Measurements from ENCODE around the gene HHATL.

Gene HHATL

GRCh38 chr3:42683875-42684598, 18.6 kb downstream of the HHATL start:
- no peak for FAIRE-seq

- no peak for FAIRE-seq
Observed at GRCh38 chr3:42682301-42683070, 20.1 kb downstream of the HHATL start.

GRCh38 chr3:42681361-42682038, 21.1 kb downstream of the HHATL start:
- no peak for FAIRE-seq

- no peak for FAIRE-seq
Observed at GRCh38 chr3:42680806-42681205, 21.8 kb downstream of the HHATL start.

- no peak for FAIRE-seq
Observed at GRCh38 chr3:42680271-42680670, 22.3 kb downstream of the HHATL start.

- FAIRE-seq = no peak
Observed at GRCh38 chr3:42678447-42678846, 24.2 kb downstream of the HHATL start.

GRCh38 chr3:42675909-42676308, 26.7 kb downstream of the HHATL start:
- no peak for FAIRE-seq

GRCh38 chr3:42674146-42674545, 28.5 kb downstream of the HHATL start:
- no peak for FAIRE-seq

GRCh38 chr3:42673082-42673481, 29.5 kb downstream of the HHATL start:
- no peak for FAIRE-seq

GRCh38 chr3:42672515-42672914, 30.1 kb downstream of the HHATL start:
- FAIRE-seq = no peak

- no peak for FAIRE-seq
Observed at GRCh38 chr3:42670670-42671069, 31.9 kb downstream of the HHATL start.

- FAIRE-seq = no peak
Observed at GRCh38 chr3:42670051-42670576, 32.5 kb downstream of the HHATL start.

GRCh38 chr3:42668793-42669217, 33.8 kb downstream of the HHATL start:
- no peak for FAIRE-seq

- FAIRE-seq = no peak
Observed at GRCh38 chr3:42668413-42668760, 34.2 kb downstream of the HHATL start.

- no peak for FAIRE-seq
Observed at GRCh38 chr3:42667523-42668412, 34.8 kb downstream of the HHATL start.

GRCh38 chr3:42667096-42667522, 35.5 kb downstream of the HHATL start:
- no peak for FAIRE-seq

GRCh38 chr3:42666577-42666998, 36.0 kb downstream of the HHATL start:
- FAIRE-seq = no peak

- no peak for FAIRE-seq
Observed at GRCh38 chr3:42666022-42666421, 36.6 kb downstream of the HHATL start.

GRCh38 chr3:42665050-42665878, 37.3 kb downstream of the HHATL start:
- FAIRE-seq = no peak

- FAIRE-seq = no peak
Observed at GRCh38 chr3:42664438-42664803, 38.2 kb downstream of the HHATL start.

- no peak for FAIRE-seq
Observed at GRCh38 chr3:42663581-42664437, 38.8 kb downstream of the HHATL start.

Data from G401.6 (cell line).